Measurements from ENCODE around the gene ANGPTL4.
A peak's percentile ranks its signal among the peaks of the same experiment; 100 is the strongest.

ANGPTL4 gene

DNA sequence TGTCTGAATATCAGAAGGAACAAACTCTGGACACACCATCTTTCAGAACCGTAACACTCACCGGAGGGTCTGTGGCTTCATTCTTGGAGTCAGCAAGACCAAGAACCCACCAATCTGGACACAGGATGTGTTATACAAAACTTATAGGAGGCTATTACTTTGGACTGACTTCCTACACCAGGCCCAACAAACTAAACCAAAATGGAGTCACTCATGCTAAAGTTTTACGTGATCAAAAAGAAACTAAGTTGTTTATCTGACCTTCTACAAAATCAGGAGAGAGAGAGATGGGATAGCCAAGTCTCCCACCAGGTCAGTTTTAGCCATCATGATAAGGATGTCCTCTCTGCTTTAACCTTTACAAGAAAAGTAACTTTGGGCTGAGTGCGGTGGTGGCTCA lies 23.0 kb downstream of the ANGPTL4 start:
- TF ChIP-seq, protein P1, sequence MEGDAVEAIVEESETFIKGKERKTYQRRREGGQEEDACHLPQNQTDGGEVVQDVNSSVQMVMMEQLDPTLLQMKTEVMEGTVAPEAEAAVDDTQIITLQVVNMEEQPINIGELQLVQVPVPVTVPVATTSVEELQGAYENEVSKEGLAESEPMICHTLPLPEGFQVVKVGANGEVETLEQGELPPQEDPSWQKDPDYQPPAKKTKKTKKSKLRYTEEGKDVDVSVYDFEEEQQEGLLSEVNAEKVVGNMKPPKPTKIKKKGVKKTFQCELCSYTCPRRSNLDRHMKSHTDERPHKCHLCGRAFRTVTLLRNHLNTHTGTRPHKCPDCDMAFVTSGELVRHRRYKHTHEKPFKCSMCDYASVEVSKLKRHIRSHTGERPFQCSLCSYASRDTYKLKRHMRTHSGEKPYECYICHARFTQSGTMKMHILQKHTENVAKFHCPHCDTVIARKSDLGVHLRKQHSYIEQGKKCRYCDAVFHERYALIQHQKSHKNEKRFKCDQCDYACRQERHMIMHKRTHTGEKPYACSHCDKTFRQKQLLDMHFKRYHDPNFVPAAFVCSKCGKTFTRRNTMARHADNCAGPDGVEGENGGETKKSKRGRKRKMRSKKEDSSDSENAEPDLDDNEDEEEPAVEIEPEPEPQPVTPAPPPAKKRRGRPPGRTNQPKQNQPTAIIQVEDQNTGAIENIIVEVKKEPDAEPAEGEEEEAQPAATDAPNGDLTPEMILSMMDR (IDR thresholded peaks at IDR 0.05; ENCODE audit: low read depth, low read length, missing control alignments): no peak
- no peak overlapping the region for H3K4me3 ChIP-seq (ENCODE audit: low read depth, low read length)
- DNase-seq (ENCODE audit: low read depth): no peak

DNA sequence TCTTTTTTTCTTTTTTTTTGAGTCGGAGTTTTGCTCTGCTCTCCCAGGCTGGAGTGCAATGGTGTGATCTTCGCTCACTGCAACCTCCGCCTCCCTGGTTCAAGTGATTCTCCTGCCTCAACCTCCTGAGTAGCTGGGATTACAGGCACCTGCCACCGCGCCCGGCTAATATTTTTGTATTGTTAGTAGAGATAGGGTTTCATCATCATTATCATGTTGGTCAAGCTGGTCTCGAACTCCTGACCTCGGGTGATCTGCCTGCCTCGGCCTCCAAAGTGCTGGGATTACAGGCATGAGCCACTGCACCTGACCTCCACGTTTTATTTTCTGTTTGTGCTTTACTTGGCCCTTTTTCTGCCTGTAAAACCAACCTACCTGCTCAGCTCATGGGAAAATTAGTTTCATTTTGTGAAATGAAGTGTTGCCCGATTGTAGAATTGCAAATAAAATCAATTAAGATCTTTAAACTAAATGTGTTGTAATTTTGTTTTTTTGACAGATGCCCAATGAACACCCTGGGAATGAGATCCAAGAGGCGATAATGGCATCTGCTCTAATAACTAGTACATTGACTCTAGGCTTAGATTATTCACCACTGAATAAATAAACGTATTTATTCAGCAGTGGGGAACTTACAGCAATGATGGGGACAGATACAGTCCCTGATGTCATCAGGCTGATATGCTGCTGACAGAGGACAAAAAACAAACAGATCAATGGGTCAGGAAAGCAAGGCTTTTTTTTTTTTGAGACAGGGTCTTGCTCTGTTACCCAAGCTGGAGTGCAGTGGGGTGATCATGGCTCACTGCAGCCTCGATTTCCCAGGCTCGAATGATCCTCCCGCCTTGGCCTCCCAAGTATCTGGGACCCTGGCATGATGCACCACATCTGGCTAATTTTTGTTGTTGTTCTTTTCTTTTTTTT lies 24.0 kb downstream of the ANGPTL4 start:
- TF ChIP-seq, protein P1 (IDR thresholded peaks at IDR 0.05; ENCODE audit: low read depth, low read length, missing control alignments): no peak
- no peak for DNase-seq (ENCODE audit: low read depth)
- no peak overlapping the region for H3K4me3 ChIP-seq (ENCODE audit: low read depth, low read length)

DNA sequence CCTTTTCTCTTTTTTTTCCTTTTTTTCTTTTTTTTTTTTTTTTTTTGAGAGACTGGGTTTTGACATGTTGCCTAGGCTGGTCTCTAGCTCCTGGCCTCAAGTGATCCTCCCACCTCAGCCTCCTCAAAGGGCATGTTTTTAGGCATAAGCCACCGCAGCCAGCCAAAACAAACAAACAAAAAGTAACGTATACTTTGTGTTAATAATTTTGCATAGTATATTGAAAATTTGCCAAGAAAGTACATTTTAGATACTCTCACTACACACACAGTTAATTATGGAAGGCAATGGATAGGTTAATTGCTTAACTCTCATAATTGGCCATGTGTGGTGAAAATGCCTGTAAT lies 24.6 kb downstream of the ANGPTL4 start:
- TF ChIP-seq, protein P1 (IDR thresholded peaks at IDR 0.05; ENCODE audit: low read depth, low read length, missing control alignments): no peak
- H3K4me3 ChIP-seq (ENCODE audit: low read depth, low read length): no peak overlapping the region
- no peak for DNase-seq (ENCODE audit: low read depth)

DNA sequence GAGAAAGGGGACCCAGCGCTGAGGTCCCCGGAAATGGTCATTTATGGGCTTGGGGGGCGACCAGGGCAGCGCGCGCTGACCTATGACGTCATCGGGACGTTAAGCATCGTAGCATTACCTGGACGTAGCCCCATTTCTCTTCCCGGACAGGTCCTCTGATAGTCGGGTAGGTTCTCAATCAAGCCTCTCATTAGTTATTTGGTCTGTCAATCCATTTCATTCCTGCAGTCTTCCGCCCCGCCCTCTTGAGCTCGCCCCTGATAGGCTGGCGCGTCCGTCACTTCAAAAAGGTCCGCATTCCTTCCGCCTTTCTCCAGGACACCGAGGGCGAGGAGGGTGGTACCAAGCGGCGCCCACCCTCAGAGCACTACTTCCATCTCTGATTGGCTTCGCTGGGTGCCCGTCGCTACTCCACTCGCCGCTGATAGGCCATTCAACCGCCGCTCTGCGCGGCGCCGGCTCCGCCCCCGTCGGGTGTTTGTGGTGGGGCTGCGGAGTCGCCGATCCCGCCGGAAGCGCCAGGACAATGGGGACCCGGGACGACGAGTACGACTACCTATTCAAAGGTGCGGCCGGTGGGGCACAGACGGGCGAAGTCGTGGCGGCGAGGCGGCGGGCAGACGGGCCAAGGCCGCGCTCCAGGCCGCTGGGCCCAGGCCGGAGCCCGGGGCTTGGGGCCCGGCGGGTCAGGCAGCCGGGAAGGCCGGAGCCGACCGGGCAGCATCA lies 26.1 kb downstream of the ANGPTL4 start, which contains the start of gene RAB11B:
RAB11B (plus strand) TSS at position 470 of the 726 bp plus-strand sequence; CDS start at position 527, 57 bp downstream.
- peak within 1 kb of the TSS; percentile 90 for H3K4me3 ChIP-seq (ENCODE audit: low read depth, low read length)
- TF ChIP-seq, protein P1 (IDR thresholded peaks at IDR 0.05; ENCODE audit: low read depth, low read length, missing control alignments): no peak
- peak; percentile 100 for DNase-seq (ENCODE audit: low read depth)

DNA sequence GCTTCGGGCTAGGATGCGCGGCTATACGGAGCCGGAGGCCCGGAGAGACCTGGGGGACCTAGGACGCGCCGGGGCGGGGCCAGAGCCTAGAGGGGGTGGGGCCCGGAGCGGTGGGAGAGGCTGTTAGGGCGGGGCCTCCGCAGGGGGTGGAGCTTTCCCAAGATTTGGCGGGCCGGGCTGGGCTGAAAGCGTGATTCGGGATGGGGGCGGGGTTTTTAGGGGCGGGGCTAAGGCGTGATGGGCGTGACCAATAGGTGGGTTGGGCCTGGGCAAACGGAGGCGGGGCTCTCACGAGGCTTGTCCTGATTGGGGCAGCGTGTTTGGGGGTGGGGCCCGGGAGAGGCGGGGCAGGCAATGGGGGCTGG lies 26.6 kb downstream of the ANGPTL4 start:
- peak; percentile 53 for DNase-seq (ENCODE audit: low read depth)
- TF ChIP-seq, protein P1 (IDR thresholded peaks at IDR 0.05; ENCODE audit: low read depth, low read length, missing control alignments): no peak
- H3K4me3 ChIP-seq (ENCODE audit: low read depth, low read length): peak overlapping the region; percentile 90

DNA sequence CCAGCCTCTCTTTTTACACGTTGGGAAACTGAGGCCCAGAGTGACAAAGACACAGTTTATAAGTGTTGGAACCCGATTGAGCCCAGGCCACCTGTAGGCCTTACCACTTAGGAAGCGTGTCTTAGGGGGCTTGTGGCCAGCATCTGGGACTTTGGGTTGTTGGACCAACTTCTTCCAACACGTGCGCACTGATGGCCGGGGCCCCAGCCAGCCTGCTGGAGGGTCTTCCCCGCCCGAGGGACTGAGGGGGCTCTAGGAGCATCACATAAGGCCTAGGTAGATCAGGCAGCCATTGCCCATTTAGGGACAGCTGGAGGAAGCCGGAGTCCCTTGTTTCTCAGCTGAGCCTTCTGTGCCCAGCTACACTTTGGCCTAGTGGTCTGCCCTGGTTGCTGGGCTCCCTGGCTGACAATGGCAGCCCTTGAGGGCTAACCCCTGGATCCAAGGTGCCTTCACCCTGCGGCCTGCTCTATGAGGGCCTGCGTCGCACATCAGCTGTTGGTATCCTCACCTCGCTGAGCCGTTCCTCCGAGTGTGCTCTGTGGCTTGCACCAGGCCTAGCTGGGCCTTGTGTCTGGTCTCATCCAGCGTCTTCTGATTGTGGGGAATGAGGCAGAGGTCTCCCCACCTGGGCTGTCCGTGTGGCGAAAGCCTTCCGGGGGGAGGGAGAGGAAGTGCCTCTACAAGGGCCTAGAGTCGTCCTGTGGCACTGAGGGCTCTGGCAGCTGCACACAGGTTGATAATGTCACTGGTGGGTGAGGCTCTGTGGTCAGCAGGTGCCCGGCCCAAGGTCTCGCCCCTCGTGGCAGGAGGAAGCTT lies 27.5 kb downstream of the ANGPTL4 start:
- TF ChIP-seq, protein P1 (IDR thresholded peaks at IDR 0.05; ENCODE audit: low read depth, low read length, missing control alignments): no peak

More for the DNA sequence above, 27.5 kb downstream of the ANGPTL4 start:
- H3K4me3 ChIP-seq (ENCODE audit: low read depth, low read length): peak overlapping the region; percentile 25
- DNase-seq (ENCODE audit: low read depth): no peak
